ENCODE results near the gene ZFTA. TPM values are rescaled to one million over a fixed set of nuclear protein-coding genes. Genes with fewer than 3 reads are reported as not detected.

Gene ZFTA
- total and polyA plus RNA-seq, 2 donors (not counting 3 experiments of a cell fraction or from before 2014, with no cell fraction given) = 9.9 to 25.2 TPM

DNA sequence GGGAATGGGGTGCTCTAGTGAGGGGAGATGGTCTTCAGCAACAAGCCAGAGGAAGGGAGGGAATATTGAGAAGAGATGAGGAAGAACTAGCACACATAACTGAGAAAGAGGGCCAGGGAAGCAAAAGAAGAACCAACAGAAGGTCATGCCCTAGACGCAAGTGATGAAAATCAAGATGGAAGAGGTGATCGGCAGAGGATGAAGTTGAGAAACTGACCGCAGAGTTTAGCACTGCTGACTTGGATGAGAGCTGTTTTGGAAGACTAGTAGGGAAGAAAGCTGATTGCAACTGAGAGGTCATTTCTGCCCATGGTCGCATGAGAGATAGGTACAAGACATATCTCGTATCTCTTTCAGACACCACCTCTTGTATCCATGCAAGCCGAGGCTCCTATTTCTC is 47.6 kb upstream of the ZFTA start:
- H3K27me3 ChIP-seq (ENCODE audit: control insufficient read depth in 2 of 2, insufficient read depth in 2 of 2, low read length in 2 of 2) = no peaks in the 10 kb centered on the region
- peaks cover 7% of the 10 kb centered on the region for H4K20me1 ChIP-seq (replicated peaks; ENCODE audit: control insufficient read depth, extremely low read depth, insufficient read depth, low read length)
- DNase-seq (ENCODE audit: low read depth, low spot score) (no peak), FAIRE-seq (no peak)
- peaks cover 46% of the 10 kb centered on the region for H3K79me2 ChIP-seq (ENCODE audit: control insufficient read depth, insufficient read depth, low read length)
- ChIA-PET POLR2A (no interaction called here), CTCF (no interaction called here)
- H3K36me3 ChIP-seq (ENCODE audit: control insufficient read depth in 2 of 2, extremely low read depth in 1 of 2, insufficient read depth in 2 of 2, low read length in 2 of 2) = peaks cover 13 to 20% of the 10 kb centered on the region in 2 experiments
- H3K4me2 ChIP-seq (ENCODE audit: insufficient read depth, low read length) = no peak overlapping the region
- H3K9ac ChIP-seq (replicated peaks; ENCODE audit: extremely low read depth, insufficient read depth, low read length) = no peak overlapping the region
- intact Hi-C loops (cut with micrococcal nuclease) (no loop called here), dilution Hi-C loops (cut with MboI; ENCODE audit: extremely low pct_ligation_motif_present, low sequenced_read_pairs) (no loop called here)
- H3K27ac ChIP-seq (ENCODE audit: insufficient read depth, low read depth, low read length) = no peak overlapping the region
- no peak overlapping the region for H3K4me3 ChIP-seq (replicated peaks in 1 of 3; ENCODE audit: insufficient read depth in 1 of 3, low read depth in 1 of 3, low read length in 3 of 3)
- H3K9me3 ChIP-seq (replicated peaks; ENCODE audit: control insufficient read depth, insufficient read depth, low read length) = no peaks in the 10 kb centered on the region
- no peaks in the 10 kb centered on the region for H3K9me1 ChIP-seq (replicated peaks; ENCODE audit: control insufficient read depth, extremely low read depth, insufficient read depth, low read length)
- peaks cover 18% of the 10 kb centered on the region for H3K4me1 ChIP-seq (ENCODE audit: control insufficient read depth, extremely low read depth, insufficient read depth, low read length)
- no peak overlapping the region for H2AFZ ChIP-seq (ENCODE audit: low read depth, low read length)
- TF ChIP-seq, protein P1, sequence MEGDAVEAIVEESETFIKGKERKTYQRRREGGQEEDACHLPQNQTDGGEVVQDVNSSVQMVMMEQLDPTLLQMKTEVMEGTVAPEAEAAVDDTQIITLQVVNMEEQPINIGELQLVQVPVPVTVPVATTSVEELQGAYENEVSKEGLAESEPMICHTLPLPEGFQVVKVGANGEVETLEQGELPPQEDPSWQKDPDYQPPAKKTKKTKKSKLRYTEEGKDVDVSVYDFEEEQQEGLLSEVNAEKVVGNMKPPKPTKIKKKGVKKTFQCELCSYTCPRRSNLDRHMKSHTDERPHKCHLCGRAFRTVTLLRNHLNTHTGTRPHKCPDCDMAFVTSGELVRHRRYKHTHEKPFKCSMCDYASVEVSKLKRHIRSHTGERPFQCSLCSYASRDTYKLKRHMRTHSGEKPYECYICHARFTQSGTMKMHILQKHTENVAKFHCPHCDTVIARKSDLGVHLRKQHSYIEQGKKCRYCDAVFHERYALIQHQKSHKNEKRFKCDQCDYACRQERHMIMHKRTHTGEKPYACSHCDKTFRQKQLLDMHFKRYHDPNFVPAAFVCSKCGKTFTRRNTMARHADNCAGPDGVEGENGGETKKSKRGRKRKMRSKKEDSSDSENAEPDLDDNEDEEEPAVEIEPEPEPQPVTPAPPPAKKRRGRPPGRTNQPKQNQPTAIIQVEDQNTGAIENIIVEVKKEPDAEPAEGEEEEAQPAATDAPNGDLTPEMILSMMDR (IDR thresholded peaks at IDR 0.05; ENCODE audit: extremely low read depth in 1 of 2, insufficient read depth in 1 of 2, low read depth in 1 of 2, low read length in 2 of 2) = no peak
- TF ChIP-seq JUN (IDR thresholded peaks at IDR 0.05; ENCODE audit: borderline replicate concordance, insufficient read depth, insufficient read length, low read depth) (no peak), GATA2 (IDR thresholded peaks at IDR 0.05; ENCODE audit: insufficient read depth, insufficient read length, low read depth, low read length) (no peak), EZH2 (IDR thresholded peaks at IDR 0.05; ENCODE audit: borderline replicate concordance, low read depth, low read length, severe bottlenecking) (no peak), MYC (IDR thresholded peaks at IDR 0.05; ENCODE audit: low read depth, low read length) (no peak), POLR2AphosphoS5 (IDR thresholded peaks at IDR 0.05; ENCODE audit: insufficient read depth, low read depth, low read length) (no peak), POLR2A (IDR thresholded peaks at IDR 0.05; ENCODE audit: low read depth, low read length) (no peak), FOS (IDR thresholded peaks at IDR 0.05; ENCODE audit: borderline replicate concordance, insufficient read depth, low read length) (no peak)
- TF ChIP-seq, protein P2, sequence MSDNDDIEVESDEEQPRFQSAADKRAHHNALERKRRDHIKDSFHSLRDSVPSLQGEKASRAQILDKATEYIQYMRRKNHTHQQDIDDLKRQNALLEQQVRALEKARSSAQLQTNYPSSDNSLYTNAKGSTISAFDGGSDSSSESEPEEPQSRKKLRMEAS (IDR thresholded peaks at IDR 0.05; ENCODE audit: insufficient read depth, insufficient read length) = no peak
- BruUV-seq (replicated peaks) = no TSS peak
